Fibroblast of skin of scalp (primary cell): ENCODE results near the gene PTPRE.

Experiments
- DNase-seq: peaks from one replicate; pipeline ENCODE4 v3.0.0-alpha.2; 2013

The PTPRE gene

DNA sequence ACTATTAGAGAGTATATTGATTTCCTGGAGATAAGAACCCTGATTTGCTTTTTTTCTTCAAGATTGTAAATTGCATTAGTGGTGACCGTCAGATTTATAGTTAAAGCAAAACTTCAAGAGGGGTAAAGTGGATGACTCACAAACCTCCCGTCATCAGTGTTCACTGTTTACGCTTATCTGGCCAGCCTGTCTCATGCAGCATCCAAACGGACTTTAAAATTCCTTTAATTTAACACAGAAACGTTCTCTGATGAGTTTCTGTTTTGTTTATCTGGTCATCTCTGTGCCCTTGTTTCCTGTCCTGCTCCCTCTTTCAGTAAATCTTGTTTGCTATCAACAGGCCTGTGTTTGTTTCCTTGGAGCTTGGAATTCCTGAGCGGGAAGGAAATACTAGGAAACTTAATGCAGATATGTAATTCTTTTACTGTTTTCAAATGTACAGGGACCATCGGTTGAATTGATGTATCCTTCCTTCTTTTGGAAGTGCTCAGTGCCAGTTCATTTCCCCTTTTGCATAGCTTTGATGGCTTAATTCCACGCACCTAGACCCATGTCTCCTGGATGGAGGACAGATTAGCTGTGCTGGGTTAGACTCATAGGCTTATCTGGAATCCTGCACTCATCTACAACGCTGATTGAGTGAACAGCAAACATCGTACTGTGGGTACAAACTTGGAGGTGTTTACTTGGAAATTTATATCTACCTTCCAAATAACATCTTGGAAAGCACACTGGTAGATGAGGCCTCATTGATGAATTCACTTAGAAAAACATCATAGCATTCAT, 21.3 kb downstream of the PTPRE start:
- DNase-seq, result no peak

GRCh38 chr10:127932521-127933270, 25.8 kb downstream of the PTPRE start:
- no peak for DNase-seq

DNA sequence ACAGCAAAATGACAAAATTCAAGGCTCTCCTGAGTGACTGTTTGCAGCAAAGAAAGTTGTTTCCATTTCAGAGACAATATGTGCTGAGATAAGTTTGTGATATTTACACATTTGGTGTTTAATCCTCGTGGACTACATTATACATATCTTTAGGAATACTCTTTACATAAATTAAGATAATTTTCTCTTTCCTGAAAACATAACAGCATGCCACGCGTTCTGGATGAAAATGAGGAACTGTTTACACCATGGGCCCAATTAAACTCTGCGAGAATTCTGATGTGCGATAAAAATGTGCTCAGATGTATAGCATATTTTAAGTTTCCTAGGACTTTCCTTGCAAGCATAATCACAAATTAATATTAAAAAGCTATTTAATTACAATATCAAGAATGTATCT, 26.4 kb downstream of the PTPRE start:
- no peak for DNase-seq

- DNase-seq, result no peak
These were observed 27.5 kb downstream of the PTPRE start for GRCh38 chr10:127934383-127934782.

- DNase-seq, result no peak
These were observed 28.2 kb downstream of the PTPRE start for GRCh38 chr10:127935071-127935561.

GRCh38 chr10:127937069-127937468, 30.2 kb downstream of the PTPRE start:
- no peak for DNase-seq

DNA sequence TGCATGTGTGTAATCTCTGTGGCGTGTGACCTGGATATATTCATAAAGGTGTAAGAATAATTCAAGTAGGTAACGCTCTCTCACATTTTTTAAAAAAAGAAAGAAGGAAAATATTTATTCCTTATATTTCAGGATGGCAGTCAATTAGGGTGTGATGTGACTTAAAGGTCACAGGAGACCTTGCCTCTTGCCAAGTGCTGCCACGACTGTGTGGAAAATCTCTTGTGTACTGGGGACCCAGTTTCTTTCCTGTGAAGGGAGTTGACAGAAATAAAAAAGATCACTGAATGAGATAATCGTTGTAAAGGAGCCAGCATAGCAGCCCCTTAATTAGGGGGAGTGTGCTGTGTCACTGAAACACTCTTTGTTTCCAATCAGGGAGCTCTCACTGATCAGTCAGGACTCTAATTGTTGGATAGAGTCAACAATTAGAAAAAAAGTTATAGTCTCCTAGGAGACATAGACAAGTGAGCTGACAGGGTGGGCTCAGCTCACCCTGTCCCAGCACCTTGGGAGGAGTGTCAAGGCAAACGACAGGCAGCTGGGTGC, 31.1 kb downstream of the PTPRE start:
- no peak for DNase-seq

DNA sequence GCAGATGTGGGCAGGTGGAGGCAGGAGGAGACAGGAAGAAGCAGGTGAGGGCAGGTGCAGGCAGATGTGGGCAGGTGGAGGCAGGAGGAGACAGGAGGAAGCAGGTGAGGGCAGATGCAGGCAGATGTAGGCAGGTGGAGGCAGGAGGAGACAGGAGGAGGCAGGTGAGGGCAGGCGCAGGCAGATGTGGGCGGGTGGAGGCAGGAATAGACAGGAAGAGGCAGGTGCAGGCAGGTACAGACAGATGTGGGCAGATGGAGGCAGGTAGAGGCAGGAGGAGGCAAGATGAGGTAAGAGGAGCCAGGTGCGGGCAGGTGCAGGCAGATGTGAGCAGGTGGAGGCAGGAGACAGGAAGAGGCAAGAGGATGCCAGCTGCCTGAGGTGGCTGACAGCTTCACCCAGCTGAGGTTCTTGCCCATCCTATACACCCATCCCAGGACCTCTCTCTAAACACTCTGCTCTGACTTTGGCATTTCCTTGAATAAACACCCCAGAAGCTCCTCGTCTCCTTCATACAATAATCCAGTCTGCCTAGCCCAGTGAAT, 33.0 kb downstream of the PTPRE start:
- DNase-seq, result no peak

DNA sequence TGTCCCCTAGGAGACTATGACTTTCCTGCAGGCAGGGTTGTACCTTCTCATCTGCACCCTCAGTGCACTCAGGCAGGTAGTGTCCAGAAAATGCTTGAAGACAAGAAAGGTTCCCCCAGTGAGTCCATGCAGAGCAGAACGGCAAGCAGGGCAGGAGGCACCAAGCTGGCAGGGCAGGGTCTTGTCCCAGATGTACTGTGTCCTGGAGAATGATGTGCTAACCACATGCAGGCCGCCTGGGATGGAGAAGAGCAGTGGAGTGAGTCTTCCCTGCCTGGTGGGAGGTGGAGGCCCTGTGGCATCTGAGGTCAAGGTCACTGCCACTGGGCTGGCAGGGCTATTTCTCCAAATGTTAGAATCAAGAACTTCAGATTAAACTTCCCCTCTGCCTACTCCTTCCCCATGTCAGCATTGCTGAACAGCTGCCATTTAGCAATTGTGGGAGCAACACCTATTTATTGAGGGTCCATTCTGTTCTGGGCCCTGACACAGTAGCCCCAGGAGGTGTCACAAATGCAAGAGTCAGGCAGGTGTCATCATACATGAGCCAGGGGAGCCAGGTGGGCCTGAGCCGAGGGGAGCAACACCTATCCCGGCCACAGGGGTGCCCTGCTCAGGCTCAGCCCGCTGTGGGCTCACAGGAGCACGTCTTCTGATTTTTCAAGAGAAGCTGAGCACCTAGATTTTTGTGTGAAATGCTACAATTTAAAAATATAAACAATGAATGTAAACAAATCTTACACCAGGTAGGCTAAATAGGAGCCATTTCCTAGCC, 34.1 kb downstream of the PTPRE start:
- no peak for DNase-seq

- DNase-seq, result no peak
These were observed 35.9 kb downstream of the PTPRE start for GRCh38 chr10:127942811-127943210.

DNA sequence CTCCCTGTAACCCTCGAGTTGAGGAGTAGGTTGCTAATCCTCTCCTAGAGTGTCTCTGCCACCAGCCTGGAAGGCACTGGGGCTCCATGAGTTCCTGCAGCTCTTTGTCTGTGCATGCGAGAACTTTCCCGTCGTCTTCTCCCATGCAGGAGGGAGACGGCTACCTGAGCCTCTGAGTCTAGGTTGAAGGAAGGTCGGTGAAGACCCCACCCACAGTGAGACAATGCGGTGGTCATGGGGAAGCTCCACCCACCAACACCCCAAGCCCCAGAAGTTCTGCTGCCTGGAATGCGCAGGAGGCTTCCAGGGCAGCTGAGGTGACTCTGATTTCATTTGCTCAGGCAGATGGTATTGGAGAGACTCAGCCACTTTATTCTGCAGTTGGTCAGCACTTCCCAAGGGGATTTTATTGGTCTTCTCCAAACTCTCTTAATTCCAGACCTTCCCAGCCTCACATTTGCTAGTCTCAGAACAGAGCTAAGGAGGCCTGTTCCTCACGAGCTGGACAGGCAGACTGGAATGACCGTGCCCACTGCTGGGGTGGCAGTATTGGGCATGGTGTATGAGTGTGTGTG, 36.5 kb downstream of the PTPRE start:
- no peak for DNase-seq

GRCh38 chr10:127944256-127944655, 37.4 kb downstream of the PTPRE start:
- DNase-seq, result no peak

DNA sequence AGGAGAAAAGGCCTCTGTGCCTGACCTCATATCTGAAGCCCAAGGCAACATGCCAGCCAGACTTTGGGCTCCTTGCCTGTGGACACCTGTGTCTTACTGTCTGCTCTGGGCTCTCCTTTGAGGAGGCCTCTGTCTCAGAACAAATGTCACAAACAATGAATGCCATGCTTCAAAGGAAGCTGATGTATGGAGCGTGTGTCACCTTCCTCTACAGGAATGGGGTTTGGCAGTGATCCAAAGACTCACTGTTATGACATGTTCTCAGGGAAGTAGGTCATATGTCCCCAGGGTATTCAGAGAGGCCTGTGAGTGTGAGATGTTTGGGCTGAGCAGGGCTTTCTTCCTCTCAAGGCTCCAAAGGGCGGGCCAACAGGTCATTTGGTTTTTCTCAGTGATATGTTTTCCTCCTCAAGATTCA, 38.4 kb downstream of the PTPRE start:
- peak; percentile 22 for DNase-seq

DNA sequence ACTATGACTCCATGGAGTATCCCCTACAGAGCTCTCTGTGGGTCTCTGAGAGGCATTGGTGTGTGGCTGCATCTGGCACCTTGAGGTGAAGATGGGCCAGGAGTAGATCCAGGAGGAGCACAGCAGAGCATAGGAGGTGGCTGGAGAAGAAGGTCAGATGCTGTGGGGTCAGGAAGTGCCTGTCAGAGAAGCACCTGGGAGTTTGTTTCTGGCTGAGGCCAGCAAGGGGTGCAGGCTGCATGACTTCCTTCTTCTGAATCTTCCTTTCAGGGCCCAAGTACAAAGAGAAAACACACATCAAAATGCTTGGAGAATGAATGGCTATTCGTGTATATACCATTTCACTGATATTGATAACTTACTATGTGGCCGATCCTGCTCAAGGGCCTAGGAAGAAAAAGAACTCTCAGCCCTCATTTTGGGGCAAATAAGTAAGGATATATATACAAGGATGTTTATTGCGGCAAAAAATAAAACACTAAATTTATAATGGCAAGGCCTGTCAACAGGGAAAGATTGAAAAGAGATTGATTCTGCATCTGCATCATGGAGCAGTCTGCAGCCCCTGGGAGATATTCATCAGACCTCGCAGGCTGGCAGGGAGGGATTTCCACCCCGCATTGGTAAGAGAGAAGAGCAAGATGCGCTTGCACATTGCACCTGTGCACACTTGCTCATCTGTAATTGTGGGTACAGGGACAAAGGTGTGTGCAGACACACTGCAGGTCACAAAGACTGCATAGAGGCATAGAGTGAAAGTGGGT, 39.2 kb downstream of the PTPRE start:
- DNase-seq, result no peak

- no peak for DNase-seq
These were observed 40.3 kb downstream of the PTPRE start for GRCh38 chr10:127947211-127947610.

GRCh38 chr10:127948791-127949190, 41.9 kb downstream of the PTPRE start:
- no peak for DNase-seq

GRCh38 chr10:127949831-127950230, 42.9 kb downstream of the PTPRE start:
- DNase-seq, result no peak

GRCh38 chr10:127951861-127952574, 45.1 kb downstream of the PTPRE start:
- DNase-seq, result no peak

DNA sequence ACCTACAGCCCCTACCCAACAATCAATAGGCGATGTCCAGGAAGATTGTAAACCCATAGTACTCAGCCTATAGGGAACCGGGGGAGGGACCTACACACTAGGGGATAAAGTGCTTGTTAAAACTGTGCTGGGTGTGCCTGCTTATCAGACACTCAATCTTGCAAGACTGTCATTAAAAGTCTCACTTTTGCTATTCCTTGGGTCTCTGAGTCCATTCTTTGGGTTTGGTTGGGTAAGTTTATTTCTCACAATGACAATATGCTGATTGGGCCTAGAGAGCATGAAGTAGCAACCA, 45.6 kb downstream of the PTPRE start:
- no peak for DNase-seq

GRCh38 chr10:127952918-127953317, 46.0 kb downstream of the PTPRE start:
- no peak for DNase-seq

DNA sequence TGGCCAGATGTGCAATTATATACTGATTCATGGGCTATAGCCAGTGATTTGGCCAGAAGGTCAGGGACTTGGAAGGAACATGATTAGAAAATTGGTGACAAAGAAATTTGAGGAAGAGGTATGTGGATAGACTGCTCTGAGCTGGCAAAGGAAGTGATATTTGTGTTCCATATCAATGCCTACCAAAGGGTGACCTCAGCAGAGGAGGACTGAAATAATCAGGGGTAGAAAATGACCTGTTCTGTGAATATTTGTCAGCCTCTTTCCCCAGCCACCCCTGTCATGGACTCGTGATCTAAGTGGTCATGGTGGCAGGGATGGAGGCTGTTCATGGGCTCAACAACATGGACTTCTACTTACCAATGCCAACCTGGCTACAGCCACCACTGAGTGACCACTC, 47.0 kb downstream of the PTPRE start:
- no peak for DNase-seq
